IPS-20b (cell line): ENCODE data around the gene TRPC5OS.

ENCODE experiments used
- H3K27ac ChIP-seq: one replicate; pipeline ENCODE4 v1.5.1; 2013; ENCODE audit warnings: low read length
- H3K27me3 ChIP-seq: 2 replicates; pipeline ENCODE4 v1.6.1; 2013; ENCODE audit warnings: mild to moderate bottlenecking, low read length, inconsistent platforms; ENCODE audit not compliant: insufficient read depth
- H3K36me3 ChIP-seq: 2 replicates; pipeline ENCODE4 v1.6.1; 2013; ENCODE audit warnings: low read depth, mild to moderate bottlenecking, inconsistent platforms, low read length, moderate library complexity; ENCODE audit not compliant: insufficient read depth
- H3K4me1 ChIP-seq: 2 replicates; pipeline ENCODE4 v1.6.1; 2013; ENCODE audit warnings: mild to moderate bottlenecking, control low read depth, inconsistent platforms, low read length, moderate library complexity; ENCODE audit not compliant: insufficient read depth
- H3K4me3 ChIP-seq: 2 replicates; pipeline ENCODE4 v1.5.1; 2013; ENCODE audit warnings: mild to moderate bottlenecking, low read length, inconsistent platforms
- H3K9ac ChIP-seq: 2 replicates; pipeline ENCODE4 v1.6.1; 2013; ENCODE audit warnings: low read depth, mild to moderate bottlenecking, inconsistent platforms, low read length, moderate library complexity
- H3K9me3 ChIP-seq: 2 replicates; pipeline ENCODE4 v1.6.1; 2013; ENCODE audit warnings: mild to moderate bottlenecking, low read depth, low read length, inconsistent platforms; ENCODE audit not compliant: insufficient read depth

Gene TRPC5OS

DNA sequence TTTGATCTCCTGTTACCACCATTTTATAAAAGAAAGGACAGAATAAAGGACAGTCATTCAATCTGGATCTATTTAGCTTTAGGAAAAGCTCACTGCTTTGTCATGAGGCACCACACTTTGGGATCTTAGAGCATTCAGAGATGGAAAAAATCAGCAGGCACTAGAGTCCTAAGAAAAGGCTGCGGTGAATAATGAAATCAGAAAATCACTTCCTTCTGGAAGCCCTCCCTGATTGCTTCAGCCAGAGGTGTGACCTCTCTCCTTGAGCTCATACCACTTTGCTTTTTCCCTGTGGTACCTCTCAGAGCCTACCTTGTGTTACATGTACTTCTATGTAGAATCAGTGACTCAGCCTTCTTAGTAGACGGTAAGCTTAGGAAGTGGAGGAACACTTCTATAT is 8.7 kb upstream of the TRPC5OS start:
- H3K27ac ChIP-seq, result no peak overlapping the region
- H3K4me3 ChIP-seq, result no peak overlapping the region
- H3K9me3 ChIP-seq, result no peaks in the 10 kb centered on the region
- H3K9ac ChIP-seq, result no peak overlapping the region; the same call in 1 of the 2 replicates
- no peaks in the 10 kb centered on the region for H3K36me3 ChIP-seq
- no peaks in the 10 kb centered on the region for H3K27me3 ChIP-seq
- 0 out of 2 replicates have a peak, but pooled peaks cover 2% of the 10 kb centered on the region for H3K4me1 ChIP-seq

DNA sequence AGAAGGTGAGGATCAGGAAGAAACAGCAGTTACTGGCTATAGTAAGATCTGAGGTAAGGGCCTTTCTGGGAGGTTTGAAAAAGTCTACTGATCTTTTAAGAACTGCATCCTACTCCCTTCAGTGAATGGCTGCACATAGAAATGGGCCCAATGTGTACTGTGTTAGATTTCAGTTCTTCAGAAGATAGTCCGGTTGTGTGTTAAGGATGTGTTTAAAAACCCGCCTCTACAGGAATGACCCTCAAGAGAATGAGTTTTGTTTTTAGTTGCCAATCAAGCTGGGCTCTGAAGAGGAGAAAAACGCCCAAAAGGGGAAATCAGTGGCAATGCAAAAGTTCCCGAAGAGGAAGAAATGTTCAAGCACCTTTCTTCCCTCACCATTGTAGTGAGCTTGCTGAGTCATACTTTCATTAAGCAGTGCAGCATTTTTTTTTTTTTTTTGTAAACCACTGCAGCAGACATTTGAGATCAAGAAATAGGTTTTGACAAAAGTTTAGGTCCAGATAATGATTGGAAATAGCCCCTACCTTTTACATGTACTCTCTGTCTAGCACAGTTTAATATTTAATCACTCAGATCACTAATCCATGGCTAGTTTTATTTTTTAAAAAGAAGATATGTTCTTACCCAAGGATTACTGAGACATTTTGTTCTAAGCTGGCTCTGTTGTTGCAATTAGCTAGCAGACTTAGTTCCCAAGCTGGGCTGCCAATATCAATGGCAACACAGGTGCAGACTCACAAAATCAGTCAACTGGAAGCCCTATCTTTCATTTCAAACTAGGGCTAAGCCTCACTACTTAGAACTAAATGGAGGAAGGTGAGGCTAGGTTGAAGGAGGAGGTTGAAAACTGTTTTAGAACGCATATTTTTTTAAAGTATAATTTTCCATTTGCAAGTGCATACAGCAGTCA is 7.0 kb upstream of the TRPC5OS start:
- no peak overlapping the region for H3K27ac ChIP-seq
- H3K36me3 ChIP-seq, result no peaks in the 10 kb centered on the region
- H3K4me3 ChIP-seq, result no peak overlapping the region
- H3K4me1 ChIP-seq, result 0 out of 2 replicates have a peak, but pooled peaks cover 2% of the 10 kb centered on the region
- no peaks in the 10 kb centered on the region for H3K9me3 ChIP-seq
- no peak overlapping the region; the same call in 1 of the 2 replicates for H3K9ac ChIP-seq
- no peaks in the 10 kb centered on the region for H3K27me3 ChIP-seq

DNA sequence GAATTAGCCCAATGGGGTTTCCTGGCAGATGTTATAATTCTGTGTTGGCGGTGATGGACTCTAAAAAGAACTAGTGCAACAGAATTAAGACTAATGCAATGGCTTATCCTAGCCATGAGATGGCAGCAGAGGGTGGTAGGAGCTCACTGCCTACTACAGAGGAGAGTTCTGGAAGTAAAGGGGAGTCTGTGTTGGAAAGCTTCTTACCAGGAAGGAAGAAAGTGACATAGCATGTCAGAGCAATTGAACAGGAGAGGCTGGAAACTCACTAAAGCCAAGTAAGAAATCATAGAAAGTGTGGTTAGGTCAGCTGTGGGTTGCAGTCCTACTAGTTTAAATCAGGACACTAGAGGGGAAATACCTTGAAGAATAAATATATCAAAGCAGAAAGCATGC is 6.3 kb upstream of the TRPC5OS start:
- H3K4me1 ChIP-seq, result 0 out of 2 replicates have a peak, but pooled peaks cover 2% of the 10 kb centered on the region
- no peak overlapping the region for H3K4me3 ChIP-seq
- no peaks in the 10 kb centered on the region for H3K27me3 ChIP-seq
- H3K9me3 ChIP-seq, result no peaks in the 10 kb centered on the region
- no peak overlapping the region for H3K27ac ChIP-seq
- H3K9ac ChIP-seq, result no peak overlapping the region
- H3K36me3 ChIP-seq, result no peaks in the 10 kb centered on the region

DNA sequence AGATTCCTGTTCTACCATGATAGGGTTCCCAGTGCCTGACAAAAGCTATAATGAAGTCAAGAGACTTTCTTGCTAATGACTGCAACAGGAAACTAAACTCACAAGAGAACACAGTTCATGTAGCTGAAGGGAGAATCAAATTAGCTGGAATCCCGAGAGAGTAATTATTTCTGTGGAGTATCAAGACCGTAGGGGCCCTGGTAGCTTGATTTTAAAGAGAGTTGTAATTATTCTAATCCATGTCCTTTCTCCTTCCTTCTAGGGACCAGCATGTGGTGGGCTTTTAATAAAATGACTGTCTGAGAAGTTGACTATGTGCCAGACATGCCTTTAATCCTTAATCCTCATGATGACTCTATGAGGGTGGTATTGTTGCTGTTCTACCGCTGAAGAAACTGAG is 1.7 kb upstream of the TRPC5OS start:
- H3K9me3 ChIP-seq, result no peaks in the 10 kb centered on the region
- H3K4me3 ChIP-seq, result no peak overlapping the region
- no peak overlapping the region for H3K9ac ChIP-seq
- H3K36me3 ChIP-seq, result no peaks in the 10 kb centered on the region
- no peak overlapping the region for H3K27ac ChIP-seq
- no peaks in the 10 kb centered on the region for H3K27me3 ChIP-seq
- H3K4me1 ChIP-seq, result 0 out of 2 replicates have a peak, but pooled peaks cover 2% of the 10 kb centered on the region

DNA sequence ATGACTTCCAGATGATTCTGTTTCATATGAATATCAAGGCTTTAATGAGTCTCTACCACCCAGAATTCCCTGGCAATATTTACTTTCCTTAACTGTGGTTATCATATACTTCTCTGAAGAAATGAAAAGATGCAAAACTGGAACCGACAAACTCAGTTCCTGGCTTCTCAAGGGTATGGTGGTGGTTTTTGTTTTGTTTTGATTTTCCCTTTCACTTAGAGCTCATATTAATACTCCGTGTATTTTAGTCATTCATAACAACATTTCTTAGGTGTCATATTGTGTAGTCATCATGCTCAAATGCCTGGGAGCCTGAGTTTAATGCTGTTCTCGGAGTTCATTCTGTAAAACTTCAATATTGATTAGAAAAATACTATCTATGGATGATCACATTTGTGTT is 665 bp downstream of the TRPC5OS start:
- Histone ChIP-seq H3K4me3 (no peak overlapping the region), H3K27me3 (no peaks in the 10 kb centered on the region), H3K9me3 (no peaks in the 10 kb centered on the region), H3K27ac (no peak overlapping the region), H3K4me1 (no peaks in the 10 kb centered on the region), H3K36me3 (no peaks in the 10 kb centered on the region), H3K9ac (no peak overlapping the region)

DNA sequence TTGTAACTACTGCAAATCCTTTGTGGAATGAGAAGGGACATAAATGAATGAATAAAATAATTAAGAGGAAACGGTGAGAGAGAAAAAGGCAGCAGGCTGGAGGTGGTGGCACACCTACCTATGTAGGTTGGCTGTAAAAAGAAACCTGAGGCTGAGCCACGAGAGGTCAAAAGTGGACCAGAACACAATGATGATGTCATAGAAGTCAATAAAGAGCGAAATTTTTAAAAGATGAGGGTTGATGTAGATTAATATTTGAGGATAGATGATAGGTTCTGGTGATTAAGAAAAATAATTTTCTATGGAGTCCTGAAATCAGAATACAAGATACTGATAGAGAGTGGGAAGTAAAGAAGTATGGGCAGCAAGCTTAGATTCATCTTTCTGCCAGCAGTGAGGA is 1.7 kb downstream of the TRPC5OS start:
- Histone ChIP-seq H3K27ac (no peak overlapping the region), H3K9me3 (no peaks in the 10 kb centered on the region), H3K36me3 (no peaks in the 10 kb centered on the region), H3K27me3 (no peaks in the 10 kb centered on the region), H3K9ac (no peak overlapping the region), H3K4me3 (no peak overlapping the region), H3K4me1 (no peaks in the 10 kb centered on the region)

DNA sequence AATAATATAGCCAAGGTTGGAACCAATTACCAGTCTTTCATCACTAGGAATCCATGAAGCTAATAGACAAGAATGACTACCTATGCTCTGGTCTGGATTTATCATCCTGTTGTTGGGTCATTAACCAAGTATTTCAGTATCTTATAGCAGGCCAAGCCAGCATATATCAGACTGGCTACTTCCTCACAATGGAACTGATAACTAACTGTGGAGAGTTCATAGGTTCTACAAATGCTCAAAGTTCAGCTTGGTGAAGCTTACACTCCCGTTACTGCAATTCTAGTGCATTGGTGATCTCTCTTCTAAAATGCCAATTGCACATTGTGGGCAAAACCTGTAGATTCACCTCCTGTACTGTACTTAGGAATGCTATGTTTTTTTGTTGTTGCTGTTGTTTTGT is 4.8 kb downstream of the TRPC5OS start:
- Histone ChIP-seq H3K27ac (no peak overlapping the region), H3K9me3 (no peaks in the 10 kb centered on the region), H3K4me3 (no peak overlapping the region), H3K9ac (no peak overlapping the region), H3K27me3 (no peaks in the 10 kb centered on the region), H3K36me3 (no peaks in the 10 kb centered on the region), H3K4me1 (no peaks in the 10 kb centered on the region)

DNA sequence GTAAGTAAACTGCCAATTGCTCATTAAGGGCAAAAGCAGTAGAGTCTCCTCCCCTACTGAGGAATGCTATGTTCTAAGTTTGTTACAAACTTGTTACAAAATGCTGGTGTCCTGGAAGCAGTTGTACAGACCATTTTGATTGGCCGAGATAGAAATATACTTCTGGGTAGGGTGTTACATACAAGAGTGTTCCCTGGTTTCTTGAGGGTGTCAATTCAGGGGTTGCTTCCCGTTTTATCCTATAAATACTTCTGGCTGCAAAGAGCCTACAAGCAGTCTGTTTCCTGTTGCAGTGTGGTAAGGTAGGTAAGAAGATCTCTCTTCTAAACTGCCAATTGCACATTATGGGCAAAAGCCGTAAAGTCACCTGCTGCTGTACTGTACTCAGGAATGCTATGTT is 5.7 kb downstream of the TRPC5OS start:
- no peak overlapping the region for H3K27ac ChIP-seq
- H3K9me3 ChIP-seq, result no peaks in the 10 kb centered on the region
- H3K4me3 ChIP-seq, result no peak overlapping the region
- no peaks in the 10 kb centered on the region for H3K4me1 ChIP-seq
- H3K9ac ChIP-seq, result no peak overlapping the region
- H3K27me3 ChIP-seq, result no peaks in the 10 kb centered on the region
- H3K36me3 ChIP-seq, result no peaks in the 10 kb centered on the region

DNA sequence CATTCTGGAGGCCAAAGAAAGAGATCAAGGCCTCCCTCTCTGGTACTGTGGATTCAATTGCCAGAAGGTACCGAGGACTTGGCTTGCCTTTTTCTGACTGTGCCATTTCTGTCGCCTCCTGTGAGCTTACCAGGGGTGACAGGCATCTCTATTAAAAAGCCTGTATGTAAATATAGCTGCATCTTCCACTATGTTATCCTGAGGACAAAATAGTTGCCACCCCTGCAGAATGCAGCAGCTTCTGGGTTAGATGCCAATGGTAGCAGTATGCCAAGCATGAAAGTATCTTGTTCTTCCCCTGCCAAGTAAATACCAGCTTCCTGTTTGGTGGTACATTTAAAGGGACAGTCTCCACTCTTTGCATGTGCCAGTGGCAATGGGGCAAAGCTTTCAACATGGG is 10.7 kb downstream of the TRPC5OS start:
- no peak overlapping the region for H3K4me3 ChIP-seq
- no peaks in the 10 kb centered on the region for H3K27me3 ChIP-seq
- no peak overlapping the region for H3K9ac ChIP-seq
- no peaks in the 10 kb centered on the region for H3K4me1 ChIP-seq
- no peaks in the 10 kb centered on the region for H3K36me3 ChIP-seq
- no peak overlapping the region for H3K27ac ChIP-seq
- H3K9me3 ChIP-seq, result no peaks in the 10 kb centered on the region

DNA sequence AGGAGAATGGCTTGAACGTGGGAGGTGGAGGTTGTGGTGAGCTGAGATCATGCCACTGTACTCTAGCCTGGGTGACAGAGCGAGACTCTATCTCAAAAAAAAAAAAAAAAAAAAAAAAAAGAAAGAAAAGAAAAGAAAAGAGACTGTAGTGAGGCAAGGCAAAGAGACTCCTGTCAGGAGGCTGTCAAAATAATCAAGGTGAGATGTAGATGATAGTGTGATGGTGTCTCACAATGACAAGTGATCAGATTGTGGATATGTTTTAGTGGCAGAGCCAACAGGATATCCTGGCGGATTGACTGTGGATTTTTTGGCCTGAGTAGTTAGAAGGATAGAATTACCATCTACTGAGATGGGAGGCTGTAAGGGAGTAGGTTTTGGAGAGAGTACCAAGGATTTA is 12.6 kb downstream of the TRPC5OS start:
- H3K4me3 ChIP-seq, result no peak overlapping the region
- no peaks in the 10 kb centered on the region for H3K27me3 ChIP-seq
- no peaks in the 10 kb centered on the region for H3K36me3 ChIP-seq
- H3K9me3 ChIP-seq, result no peaks in the 10 kb centered on the region
- no peak overlapping the region for H3K9ac ChIP-seq
- H3K27ac ChIP-seq, result no peak overlapping the region
- H3K4me1 ChIP-seq, result no peaks in the 10 kb centered on the region

DNA sequence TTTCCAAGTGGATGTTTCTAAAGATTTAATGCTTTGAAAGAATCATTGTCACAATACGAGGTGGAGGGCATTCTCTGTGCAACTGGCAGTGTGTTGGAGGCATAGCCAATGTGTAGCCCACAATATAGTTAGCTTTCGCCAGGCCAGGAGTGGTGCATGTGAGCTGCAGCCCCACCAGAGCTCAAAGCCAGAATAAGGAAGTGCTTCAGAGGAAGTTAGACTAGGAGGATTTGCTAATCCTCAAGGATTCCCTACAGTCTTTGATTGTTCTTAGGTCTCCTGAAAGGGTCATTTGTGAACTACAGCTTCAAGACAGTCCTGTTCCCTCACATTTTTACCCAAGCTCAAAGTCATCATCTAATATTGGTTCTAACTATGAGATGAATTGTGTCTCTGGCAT is 16.4 kb downstream of the TRPC5OS start:
- H3K4me3 ChIP-seq, result no peak overlapping the region
- H3K9ac ChIP-seq, result no peak overlapping the region

DNA sequence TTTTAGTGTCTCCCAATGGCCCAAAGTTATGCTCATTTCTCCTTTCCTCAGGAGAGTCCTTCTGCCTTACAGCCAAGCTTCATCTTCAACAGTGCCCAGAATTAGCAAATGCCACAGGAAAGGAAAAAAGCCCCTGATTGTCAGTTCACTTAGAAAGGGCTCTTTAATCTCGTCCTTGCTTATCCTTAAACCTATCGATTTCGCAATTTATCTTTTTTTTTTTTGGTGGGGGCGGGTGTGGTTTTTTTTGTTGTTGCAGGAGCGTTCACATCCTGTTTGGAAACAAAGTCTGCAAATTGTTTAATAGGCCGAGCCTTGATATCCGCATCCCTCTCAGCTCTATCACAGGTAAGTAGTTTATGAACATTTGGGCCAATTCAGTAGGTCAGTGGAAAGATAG is 20.2 kb downstream of the TRPC5OS start:
- H3K4me3 ChIP-seq, result no peak overlapping the region
- H3K27ac ChIP-seq, result no peak overlapping the region
- H3K9me3 ChIP-seq, result no peaks in the 10 kb centered on the region
- no peaks in the 10 kb centered on the region for H3K27me3 ChIP-seq
- H3K4me1 ChIP-seq, result no peaks in the 10 kb centered on the region
- no peak overlapping the region for H3K9ac ChIP-seq
- H3K36me3 ChIP-seq, result no peaks in the 10 kb centered on the region

More for the DNA sequence above, 16.4 kb downstream of the TRPC5OS start:
- Histone ChIP-seq H3K27ac (no peak overlapping the region), H3K27me3 (no peaks in the 10 kb centered on the region), H3K4me1 (no peaks in the 10 kb centered on the region), H3K9me3 (no peaks in the 10 kb centered on the region), H3K36me3 (no peaks in the 10 kb centered on the region)
